GM12865 (cell line): Measurements from ENCODE around the gene ZNF285.
"Not testable (repeated sequence)": the region's sequence is repeated elsewhere in the genome, so short reads cannot be mapped to it uniquely, and the experiment has no call there.

ENCODE experiments used
- DNase-seq: peaks from one replicate; pipeline ENCODE4 v3.0.0; 2010; ENCODE audit warnings: low read depth
- H3K4me3 ChIP-seq: 2 replicates; pipeline ENCODE4 v1.5.1; 2011; ENCODE audit warnings: mild to moderate bottlenecking, low read depth, low read length, control low read depth
- CTCF ChIP-seq: IDR thresholded peaks from 2 replicates; pipeline ENCODE4 v1.5.1; 2011; ENCODE audit warnings: low read length, control low read depth, low read depth, inconsistent platforms; ENCODE audit not compliant: insufficient read depth; ENCODE audit errors: missing control alignments

The ZNF285 gene

DNA sequence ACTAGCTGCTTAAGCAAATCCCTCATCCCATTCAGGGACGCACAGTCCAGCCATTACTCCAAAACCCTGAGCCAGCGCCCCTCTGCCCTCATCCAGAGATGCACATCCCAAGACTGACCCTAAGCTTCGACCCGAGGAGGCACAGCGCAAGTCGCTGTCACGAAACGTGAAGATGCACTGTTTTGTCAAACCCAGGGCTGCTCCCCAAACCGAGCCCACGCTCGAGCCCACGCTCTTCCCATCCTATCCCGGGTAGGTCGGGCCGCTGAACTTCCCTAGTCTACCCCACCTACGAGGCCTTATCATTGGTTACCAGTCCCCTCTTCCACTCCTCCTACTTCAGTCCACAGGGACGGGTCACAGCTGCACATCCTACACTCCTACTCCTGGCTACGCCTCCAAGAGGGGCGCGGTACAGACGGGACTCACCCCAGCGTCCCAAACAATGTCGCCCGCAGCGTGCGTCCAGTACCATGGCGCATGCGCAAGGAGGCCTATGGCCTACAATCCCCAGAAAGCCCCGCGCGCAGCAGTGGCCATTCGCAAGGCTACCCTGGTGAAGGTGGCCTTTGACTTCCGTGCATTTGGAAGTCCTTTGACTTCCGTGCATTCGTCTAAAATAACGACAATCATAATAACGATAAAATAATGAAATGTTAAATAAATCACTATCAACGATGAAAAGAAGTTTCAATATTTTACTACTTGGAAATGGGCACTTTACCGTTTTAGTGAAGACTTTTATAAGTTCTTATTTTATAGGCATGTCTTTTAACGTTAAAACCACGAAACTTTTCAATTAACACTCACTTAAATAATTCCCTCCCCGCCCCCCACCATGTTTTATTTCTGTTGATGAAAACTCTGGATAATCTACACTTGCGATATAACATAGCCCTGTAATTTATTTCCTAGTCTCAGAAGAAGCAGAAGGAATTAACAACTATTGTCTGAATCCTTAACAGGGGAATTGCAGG, at the start of gene ZNF285:
Gene ZNF285, minus strand, starts transcription at position 470 of the 977 bp plus-strand sequence. CDS start 4,395 bp downstream, outside the sequence.
- no peak for TF ChIP-seq CTCF
- DNase-seq = peak; percentile 30
- no peak within 1 kb of the TSS for H3K4me3 ChIP-seq

- TF ChIP-seq CTCF = no peak
- DNase-seq = peak; percentile 33
- no peak within 1 kb of the TSS for H3K4me3 ChIP-seq
These were observed 46.7 kb upstream of the ZNF285 start, which contains the start of gene ZNF229 for GRCh38 chr19:44447916-44448674. ZNF229 (minus strand) TSS chr19:44448472; CDS start chr19:44442847, 5,625 bp downstream.

- no peak overlapping the region for H3K4me3 ChIP-seq
- TF ChIP-seq CTCF = no peak
- no peak for DNase-seq
These were observed 37.0 kb upstream of the ZNF285 start for GRCh38 chr19:44438441-44438840.

- no peak for DNase-seq
- no peak for TF ChIP-seq CTCF
These were observed 34.0 kb upstream of the ZNF285 start for GRCh38 chr19:44435441-44435840.

DNA sequence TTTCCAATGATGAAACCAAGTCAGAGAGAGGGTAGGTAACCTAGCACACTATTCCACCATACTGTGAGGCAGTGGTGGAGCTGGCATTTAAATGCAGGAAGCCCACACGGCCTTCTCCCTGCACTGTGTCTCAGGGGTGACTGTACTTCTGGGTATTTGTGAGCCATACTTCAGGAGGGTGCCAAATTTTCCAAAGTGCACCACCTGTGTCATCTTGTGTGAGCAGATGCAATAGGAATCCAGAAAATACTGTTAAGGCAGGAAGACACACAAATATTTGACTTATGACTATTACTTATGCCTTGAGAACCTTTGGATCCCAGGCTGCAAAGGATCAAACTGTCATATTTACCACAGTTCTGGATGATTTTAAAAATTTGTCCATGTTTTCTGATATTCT, 29.5 kb upstream of the ZNF285 start:
- TF ChIP-seq CTCF = no peak
- no peak overlapping the region for H3K4me3 ChIP-seq
- DNase-seq = no peak

More at GRCh38 chr19:44435441-44435840, 34.0 kb upstream of the ZNF285 start:
- H3K4me3 ChIP-seq = no peak overlapping the region

- not testable (repeated sequence) for DNase-seq, H3K4me3 ChIP-seq
These were observed 14.1 kb upstream of the ZNF285 start for GRCh38 chr19:44415553-44415952.

- H3K4me3 ChIP-seq, DNase-seq: not testable (repeated sequence)
These were observed 12.1 kb downstream of the ZNF285 start for GRCh38 chr19:44389268-44389667.
